HCT116 (cell line): ENCODE results near the gene RASAL2.

Source experiments
- CBX3 ChIP-seq: IDR thresholded peaks from 2 replicates; pipeline ENCODE4 v1.6.1; 2012; ENCODE audit warnings: low read depth
- ELF1 ChIP-seq: IDR thresholded peaks from 2 replicates; pipeline ENCODE4 v1.6.1; 2012; ENCODE audit warnings: low read depth, borderline replicate concordance
- EZH2 ChIP-seq: fragments of 200-600 bp; sonication (generic); IDR thresholded peaks from 2 replicates; pipeline ENCODE4 v1.6.1; 2017; ENCODE audit warnings: antibody characterized with exemption, mixed run types
- POLR2A ChIP-seq: IDR thresholded peaks from 2 replicates; pipeline ENCODE4 v1.7.0; 2011; ENCODE audit warnings: borderline replicate concordance; ENCODE audit not compliant: insufficient read depth, insufficient read length; ENCODE audit errors: extremely low read depth
- POLR2AphosphoS5 ChIP-seq: IDR thresholded peaks from 2 replicates; pipeline ENCODE4 v1.6.1; 2011; ENCODE audit warnings: mild to moderate bottlenecking, low read depth, low read length, moderate library complexity
- TF ChIP-seq, protein P1 (sequence below), 3 experiments: fragments of 200-600 bp in 1 of 3; sonication (generic) in 1 of 3; IDR thresholded peaks in 2 of 3; conservative IDR thresholded peaks in 1 of 3; 2 replicates each; pipeline ENCODE4 v1.5.1; 2012 to 2017; ENCODE audit warnings: low read depth in 2 of 3, low read length in 2 of 3, antibody characterized with exemption in 1 of 3, borderline replicate concordance in 1 of 3, control low read depth in 1 of 3, mild to moderate bottlenecking in 1 of 3, mixed read lengths in 1 of 3, mixed run types in 1 of 3, moderate library complexity in 1 of 3; ENCODE audit not compliant: insufficient read depth in 1 of 3
- TF ChIP-seq, protein P2 (sequence below): IDR thresholded peaks from 2 replicates; pipeline ENCODE4 v1.6.1; 2011; ENCODE audit warnings: mild to moderate bottlenecking, low read length, moderate library complexity; ENCODE audit not compliant: insufficient replicate concordance; ENCODE audit errors: extremely low read depth

DNA sequence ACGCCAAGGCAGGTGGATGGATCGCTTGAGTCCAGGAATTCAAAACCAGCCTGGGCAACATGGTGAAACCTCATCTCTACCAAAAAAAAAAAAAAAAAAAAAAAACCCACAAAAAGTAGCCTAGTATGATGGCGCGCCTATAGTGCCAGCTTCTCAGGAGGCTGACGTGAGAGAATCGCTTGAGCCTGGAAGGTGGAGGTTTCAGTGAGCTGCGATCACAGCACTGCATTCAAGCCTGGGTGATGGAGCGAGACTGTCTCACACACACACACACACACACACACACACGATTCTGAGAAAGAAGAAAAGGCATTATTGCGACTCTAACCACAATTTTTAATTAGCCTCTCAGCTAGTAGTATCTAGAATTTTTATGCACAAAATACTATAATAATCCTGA is 86.5 kb downstream of the RASAL2 start:
- TF ChIP-seq CBX3 (no peak), POLR2A (no peak), EZH2 (no peak), POLR2AphosphoS5 (no peak), ELF1 (no peak)
- TF ChIP-seq, protein P1, sequence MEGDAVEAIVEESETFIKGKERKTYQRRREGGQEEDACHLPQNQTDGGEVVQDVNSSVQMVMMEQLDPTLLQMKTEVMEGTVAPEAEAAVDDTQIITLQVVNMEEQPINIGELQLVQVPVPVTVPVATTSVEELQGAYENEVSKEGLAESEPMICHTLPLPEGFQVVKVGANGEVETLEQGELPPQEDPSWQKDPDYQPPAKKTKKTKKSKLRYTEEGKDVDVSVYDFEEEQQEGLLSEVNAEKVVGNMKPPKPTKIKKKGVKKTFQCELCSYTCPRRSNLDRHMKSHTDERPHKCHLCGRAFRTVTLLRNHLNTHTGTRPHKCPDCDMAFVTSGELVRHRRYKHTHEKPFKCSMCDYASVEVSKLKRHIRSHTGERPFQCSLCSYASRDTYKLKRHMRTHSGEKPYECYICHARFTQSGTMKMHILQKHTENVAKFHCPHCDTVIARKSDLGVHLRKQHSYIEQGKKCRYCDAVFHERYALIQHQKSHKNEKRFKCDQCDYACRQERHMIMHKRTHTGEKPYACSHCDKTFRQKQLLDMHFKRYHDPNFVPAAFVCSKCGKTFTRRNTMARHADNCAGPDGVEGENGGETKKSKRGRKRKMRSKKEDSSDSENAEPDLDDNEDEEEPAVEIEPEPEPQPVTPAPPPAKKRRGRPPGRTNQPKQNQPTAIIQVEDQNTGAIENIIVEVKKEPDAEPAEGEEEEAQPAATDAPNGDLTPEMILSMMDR (IDR thresholded peaks at IDR 0.05 in 2 of 3, conservative IDR thresholded peaks at IDR 0.05 in 1 of 3; ENCODE audit: borderline replicate concordance in 1 of 3, insufficient read depth in 1 of 3, low read depth in 2 of 3, low read length in 2 of 3), result no peak
- TF ChIP-seq, protein P2, sequence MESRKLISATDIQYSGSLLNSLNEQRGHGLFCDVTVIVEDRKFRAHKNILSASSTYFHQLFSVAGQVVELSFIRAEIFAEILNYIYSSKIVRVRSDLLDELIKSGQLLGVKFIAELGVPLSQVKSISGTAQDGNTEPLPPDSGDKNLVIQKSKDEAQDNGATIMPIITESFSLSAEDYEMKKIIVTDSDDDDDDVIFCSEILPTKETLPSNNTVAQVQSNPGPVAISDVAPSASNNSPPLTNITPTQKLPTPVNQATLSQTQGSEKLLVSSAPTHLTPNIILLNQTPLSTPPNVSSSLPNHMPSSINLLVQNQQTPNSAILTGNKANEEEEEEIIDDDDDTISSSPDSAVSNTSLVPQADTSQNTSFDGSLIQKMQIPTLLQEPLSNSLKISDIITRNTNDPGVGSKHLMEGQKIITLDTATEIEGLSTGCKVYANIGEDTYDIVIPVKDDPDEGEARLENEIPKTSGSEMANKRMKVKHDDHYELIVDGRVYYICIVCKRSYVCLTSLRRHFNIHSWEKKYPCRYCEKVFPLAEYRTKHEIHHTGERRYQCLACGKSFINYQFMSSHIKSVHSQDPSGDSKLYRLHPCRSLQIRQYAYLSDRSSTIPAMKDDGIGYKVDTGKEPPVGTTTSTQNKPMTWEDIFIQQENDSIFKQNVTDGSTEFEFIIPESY, result no peak
